Heart right ventricle (tissue), 16 donors: Measurements from ENCODE around the gene MYO3B. TPM values are rescaled to one million over a fixed set of nuclear protein-coding genes. Genes with fewer than 3 reads are reported as not detected.

Experiments
- ATAC-seq, 8 donors: fragments of 200-7000 bp; cut with Tn5 transposase; one replicate each; pipeline ENCODE4 v1.9.1; 2020; ENCODE audit warnings: mild to moderate bottlenecking in 8 of 8, moderate library complexity in 8 of 8, moderate number of reproducible peaks in 1 of 8
- DNase-seq, 2 donors: peaks; one replicate each; pipeline ENCODE4 v3.0.0-alpha.2; 2020
- H3K27ac ChIP-seq, 10 donors: fragments of 200-600 bp; sonication (generic) in 2 of 10; one replicate each; pipeline versions ENCODE4 v1.5.0 to v1.8.0; 2020 to 2022; ENCODE audit warnings: mild to moderate bottlenecking in 3 of 10
- H3K27me3 ChIP-seq, 7 donors: fragments of 200-600 bp; one replicate each; pipeline ENCODE4 v1.8.0; 2021 to 2022; ENCODE audit warnings: mild to moderate bottlenecking in 2 of 7
- H3K36me3 ChIP-seq, 9 donors: fragments of 200-600 bp; sonication (generic) in 1 of 9; one replicate each; pipeline versions ENCODE4 v1.5.0 to v1.8.0; 2020 to 2022; ENCODE audit warnings: mild to moderate bottlenecking in 2 of 9
- H3K4me1 ChIP-seq, 9 donors: fragments of 200-600 bp; sonication (generic) in 1 of 9; one replicate each; pipeline versions ENCODE4 v1.5.0 to v1.8.0; 2020 to 2022; ENCODE audit warnings: mild to moderate bottlenecking in 4 of 9
- H3K4me3 ChIP-seq, 10 donors: fragments of 200-600 bp; sonication (generic) in 2 of 10; one replicate each; pipeline versions ENCODE4 v1.5.0 to v1.8.0; 2020 to 2022; ENCODE audit warnings: mild to moderate bottlenecking in 7 of 10, moderate library complexity in 2 of 10
- H3K9me3 ChIP-seq, 11 donors: fragments of 200-600 bp in 10 of 11; sonication (generic) in 2 of 11; one replicate each; pipeline versions ENCODE4 v1.5.0 to v1.8.0; 2013 to 2022; ENCODE audit warnings: mild to moderate bottlenecking in 2 of 11, control low read depth in 1 of 11, moderate library complexity in 1 of 11
- WGBS, 2 donors: extraction: QIAGEN DNeasy Blood & Tissue Kit; methylation state at CpG; one replicate each; pipeline ENCODE4 v1.1.7; 2013; ENCODE audit warnings: inconsistent platforms in 1 of 2; 5-methylcytosine and 5-hydroxymethylcytosine counted together
- intact Hi-C, 10 donors: fragments of 100-400 bp; cut with DNase I; formaldehyde crosslinking; loops; one replicate each; pipeline versions ENCODE4 v1.11.1 to v1.14.2; 2022
- polyA plus RNA-seq, 2 donors: library from polyadenylated mRNA; stranded (reverse); fragments of 200-250 nt; gene quantifications; one replicate each; pipeline ENCODE4 v1.2.3, GENCODE V29; 2013
- total RNA-seq, 10 donors: library from RNA; stranded (reverse); fragmentation: NEBNext Ultra II Directional in 3 of 10; extraction: Animal tissue kit (Norgen Biotek cat#: 25700) in 3 of 10; gene quantifications; one replicate each; pipeline versions ENCODE4 v1.2.1 to v1.2.4, GENCODE V29; 2021 to 2023
- TF ChIP-seq, protein P1 (sequence below), 9 donors: fragments of 200-600 bp; sonication (generic) in 2 of 9; IDR thresholded peaks; one replicate each; pipeline versions ENCODE4 v1.5.0 to v1.8.0; 2021 to 2022; ENCODE audit warnings: antibody characterized with exemption in 9 of 9, mild to moderate bottlenecking in 5 of 9, moderate library complexity in 1 of 9
- donor health status: Arrhythmogenic right ventricular cardiomyopathy.
- donor health status: ischemic (EF 13 %, LVEDD 7.1; RV severe dilation, severe dysfunction).
- donor health status: healthy with polysubstance abuse.
- donor health status: DM: no; HTN: yes; CAD: no.
- donor health status: DM: no; HTN: no; CAD: no.
- donor health status: ischemic (EF 25% LVEDD 6.9; RV normal size, moderate dysfunction).
- donor health status: ischemic (EF 25% LVEDD 5.7; RV mildly dilated, moderate dysfunction).
- donor health status: healthy.
- donor health status: DM: yes; HTN: yes; CAD: no.
- donor health status: Ischemic cardiomyopathy.
- donor health status: ischemic (EF 35%, LVEDD 5.7; RV mildly dilated, moderate dysfunction).
- donor health status: nonischemic (EF 11% LVEDD 7.7; RV severe dilation, severe dysfunction).
- donor health status: DM: yes; HTN: yes; CAD: no.
- donor health status: PGD.
- donor health status: ischemic (EF 29% LVEDD 5.4; RV normal size, mild dysfunction).
- donor health status: nonischemic (EF 23%, LVEDD 6.1; RV moderate dilation, normal function).

MYO3B gene
- total and polyA plus RNA-seq, 12 donors = 0.05 to 0.21 (median 0.09) TPM; not detected in 8

DNA sequence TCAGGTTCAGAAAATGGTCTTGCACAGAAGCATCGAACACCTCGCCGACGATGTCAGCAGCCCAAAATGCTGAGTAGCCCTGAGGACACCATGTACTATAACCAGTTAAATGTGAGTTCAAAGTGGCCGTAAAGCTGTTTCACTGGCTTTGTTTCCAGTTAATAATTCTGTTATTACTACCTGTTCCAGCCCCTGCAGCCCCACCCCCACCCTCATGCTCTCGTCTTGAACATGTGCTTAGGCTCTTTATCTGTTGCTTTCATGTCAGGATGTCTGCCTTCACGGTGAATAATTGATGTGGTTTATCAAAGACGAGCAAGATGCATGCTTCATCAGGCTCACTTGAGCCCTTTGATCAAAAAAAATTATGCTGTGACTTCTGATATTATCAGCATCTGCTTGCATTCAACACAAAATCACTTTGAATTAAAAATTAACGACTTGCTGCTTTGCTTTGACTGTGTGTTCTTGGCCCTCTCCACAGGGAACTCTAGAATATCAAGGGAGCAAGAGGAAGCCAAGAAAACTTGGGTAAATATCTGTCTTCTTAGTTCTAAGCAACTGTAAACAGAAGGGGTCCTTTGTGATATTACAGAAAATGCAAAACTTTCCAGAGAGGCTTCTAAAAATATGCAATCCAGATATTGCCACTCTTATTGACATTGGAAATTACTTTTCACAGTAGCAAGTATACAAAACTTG, 473.8 kb downstream of the MYO3B start:
- no peaks in the 10 kb centered on the region for H3K4me1 ChIP-seq
- TF ChIP-seq, protein P1, sequence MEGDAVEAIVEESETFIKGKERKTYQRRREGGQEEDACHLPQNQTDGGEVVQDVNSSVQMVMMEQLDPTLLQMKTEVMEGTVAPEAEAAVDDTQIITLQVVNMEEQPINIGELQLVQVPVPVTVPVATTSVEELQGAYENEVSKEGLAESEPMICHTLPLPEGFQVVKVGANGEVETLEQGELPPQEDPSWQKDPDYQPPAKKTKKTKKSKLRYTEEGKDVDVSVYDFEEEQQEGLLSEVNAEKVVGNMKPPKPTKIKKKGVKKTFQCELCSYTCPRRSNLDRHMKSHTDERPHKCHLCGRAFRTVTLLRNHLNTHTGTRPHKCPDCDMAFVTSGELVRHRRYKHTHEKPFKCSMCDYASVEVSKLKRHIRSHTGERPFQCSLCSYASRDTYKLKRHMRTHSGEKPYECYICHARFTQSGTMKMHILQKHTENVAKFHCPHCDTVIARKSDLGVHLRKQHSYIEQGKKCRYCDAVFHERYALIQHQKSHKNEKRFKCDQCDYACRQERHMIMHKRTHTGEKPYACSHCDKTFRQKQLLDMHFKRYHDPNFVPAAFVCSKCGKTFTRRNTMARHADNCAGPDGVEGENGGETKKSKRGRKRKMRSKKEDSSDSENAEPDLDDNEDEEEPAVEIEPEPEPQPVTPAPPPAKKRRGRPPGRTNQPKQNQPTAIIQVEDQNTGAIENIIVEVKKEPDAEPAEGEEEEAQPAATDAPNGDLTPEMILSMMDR (IDR thresholded peaks at IDR 0.05) = no peak
- H3K4me3 ChIP-seq = no peak overlapping the region
- H3K9me3 ChIP-seq = no peaks in the 10 kb centered on the region
- 53% methylated on average over 9 of the region's 9 CpGs for WGBS, 2 donors
- no peak overlapping the region for H3K27ac ChIP-seq
- H3K27me3 ChIP-seq = no peaks in the 10 kb centered on the region
- H3K36me3 ChIP-seq = no peaks in the 10 kb centered on the region
- ATAC-seq = no peak
- no peak for DNase-seq
- intact Hi-C loops = no loop called here

DNA sequence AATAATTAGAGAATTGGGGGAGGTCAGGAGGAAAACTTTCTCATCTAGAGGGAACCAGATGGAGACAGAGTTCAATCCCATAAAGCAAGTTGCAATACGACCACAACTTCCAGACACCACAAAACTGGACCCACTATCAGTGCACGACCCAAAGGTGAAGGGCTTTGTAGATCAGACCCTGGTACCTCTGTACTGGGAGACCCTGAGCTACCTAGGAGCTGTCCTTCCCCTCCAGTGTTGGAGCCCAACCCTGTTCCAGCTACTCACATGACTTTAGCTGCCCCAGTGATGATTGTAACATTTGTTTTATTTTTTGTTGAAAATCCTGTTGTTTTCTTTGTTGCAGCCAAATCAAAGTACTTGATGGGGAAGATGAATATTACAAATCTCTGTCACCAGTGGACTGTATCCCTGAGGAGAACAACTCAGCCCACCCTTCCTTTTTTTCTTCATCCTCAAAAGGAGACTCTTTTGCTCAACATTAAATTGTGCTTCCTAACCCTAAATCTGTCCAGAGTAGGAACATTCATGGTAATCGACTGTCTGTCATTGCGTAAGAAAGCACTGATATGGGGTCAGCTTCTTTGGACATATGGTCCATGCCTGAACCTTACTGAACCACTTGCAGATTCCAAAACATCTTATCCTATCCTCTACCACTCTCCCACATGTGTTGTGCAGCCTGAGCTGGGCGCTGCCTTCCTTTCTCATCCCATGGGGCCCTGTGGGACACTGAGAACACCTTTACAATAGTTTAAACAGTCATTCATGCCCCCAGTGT, 474.9 kb downstream of the MYO3B start:
- no peak overlapping the region for H3K27ac ChIP-seq
- H3K4me1 ChIP-seq = no peaks in the 10 kb centered on the region
- TF ChIP-seq, protein P1 (IDR thresholded peaks at IDR 0.05) = no peak
- H3K36me3 ChIP-seq = no peaks in the 10 kb centered on the region
- 69 to 81% methylated on average over 5 of the region's 5 CpGs for WGBS, 2 donors
- no peaks in the 10 kb centered on the region for H3K27me3 ChIP-seq
- intact Hi-C loops = no loop called here
- no peak overlapping the region for H3K4me3 ChIP-seq
- no peaks in the 10 kb centered on the region for H3K9me3 ChIP-seq
- DNase-seq = no peak
- no peak for ATAC-seq

DNA sequence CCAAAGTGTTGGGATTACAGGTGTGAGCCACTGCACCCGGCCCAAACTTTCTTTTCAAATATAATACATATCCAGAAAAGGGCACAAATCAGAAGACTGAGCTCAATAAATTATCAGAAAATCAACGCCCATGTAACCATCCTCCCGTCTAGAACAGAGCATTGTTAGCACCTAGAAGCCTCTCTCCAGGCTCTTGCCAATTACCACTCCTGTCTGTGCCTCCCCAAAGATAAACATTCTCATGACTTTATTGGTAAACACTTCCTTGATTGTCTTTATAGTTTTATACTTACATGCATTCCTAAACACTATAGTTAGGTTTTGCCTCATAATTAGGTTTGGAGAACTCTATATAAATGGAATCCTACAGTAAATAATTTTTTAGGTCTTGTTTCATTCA, 478.7 kb downstream of the MYO3B start:
- H3K4me3 ChIP-seq = no peak overlapping the region
- no peaks in the 10 kb centered on the region for H3K36me3 ChIP-seq
- DNase-seq = no peak
- intact Hi-C loops = no loop called here
- 81 to 85% methylated on average over 3 of the region's 3 CpGs for WGBS, 2 donors
- no peaks in the 10 kb centered on the region for H3K27me3 ChIP-seq
- TF ChIP-seq, protein P1 (IDR thresholded peaks at IDR 0.05) = no peak
- ATAC-seq = no peak
- H3K4me1 ChIP-seq = peaks cover 0 to 3% (median 0%) of the 10 kb centered on the region in 9 donors
- no peaks in the 10 kb centered on the region for H3K9me3 ChIP-seq
- H3K27ac ChIP-seq = no peak overlapping the region

DNA sequence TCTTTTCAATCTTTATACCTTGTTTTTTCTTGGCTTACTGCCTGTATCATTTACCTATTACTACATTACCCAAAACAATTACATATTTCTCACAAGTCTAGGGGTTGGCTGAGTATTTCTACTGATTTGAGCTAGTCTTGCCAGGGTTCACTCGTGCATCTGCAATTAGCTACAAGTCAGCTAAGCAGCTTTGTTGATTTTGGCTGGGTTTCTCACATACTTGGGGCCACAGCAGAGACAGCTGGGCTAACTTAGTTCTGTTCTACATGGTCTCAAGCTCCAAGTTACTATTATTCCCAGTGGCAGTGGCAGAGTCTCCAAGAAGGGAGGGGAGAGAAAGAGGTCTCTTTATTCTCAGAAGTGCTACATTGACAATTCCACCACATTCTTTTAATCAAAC, 482.5 kb downstream of the MYO3B start:
- H3K4me1 ChIP-seq = peaks cover 0 to 3% (median 0%) of the 10 kb centered on the region in 9 donors
- no peaks in the 10 kb centered on the region for H3K36me3 ChIP-seq
- H3K9me3 ChIP-seq = no peaks in the 10 kb centered on the region
- H3K27me3 ChIP-seq = peaks cover 0 to 10% (median 0%) of the 10 kb centered on the region in 7 donors
- DNase-seq (no peak), ATAC-seq (peak in 3 of 8 donors; percentile 35 to 69 (median 61))
- no peak overlapping the region for H3K4me3 ChIP-seq
- TF ChIP-seq, protein P1 (IDR thresholded peaks at IDR 0.05) = no peak
- intact Hi-C loops = no loop called here
- no peak overlapping the region for H3K27ac ChIP-seq
- WGBS, 2 donors = 19 to 32% methylated on average over 1 of the region's 1 CpG
